Panc1 (cell line): ENCODE results near the gene SEC61G.

ENCODE experiments used
- CTCF ChIP-seq: fragments of 450-650 bp; IDR thresholded peaks from 2 replicates; pipeline ENCODE4 v1.5.1; 2017; ENCODE audit warnings: mild to moderate bottlenecking
- POLR2AphosphoS5 ChIP-seq: IDR thresholded peaks from 2 replicates; pipeline ENCODE4 v1.6.1; 2012; ENCODE audit warnings: mild to moderate bottlenecking, low read depth, low read length, moderate library complexity

- TF ChIP-seq CTCF: no peak
- no peak for TF ChIP-seq POLR2AphosphoS5
These were observed 43.8 kb upstream of the SEC61G start for GRCh38 chr7:54802841-54803240.
